Measurements from ENCODE around the gene CXCR4. TPM values are rescaled to one million over a fixed set of nuclear protein-coding genes. Genes with fewer than 3 reads are reported as not detected.

CXCR4 gene
- total RNA-seq, 1 experiment from 2014 or later, result 1.1 TPM

DNA sequence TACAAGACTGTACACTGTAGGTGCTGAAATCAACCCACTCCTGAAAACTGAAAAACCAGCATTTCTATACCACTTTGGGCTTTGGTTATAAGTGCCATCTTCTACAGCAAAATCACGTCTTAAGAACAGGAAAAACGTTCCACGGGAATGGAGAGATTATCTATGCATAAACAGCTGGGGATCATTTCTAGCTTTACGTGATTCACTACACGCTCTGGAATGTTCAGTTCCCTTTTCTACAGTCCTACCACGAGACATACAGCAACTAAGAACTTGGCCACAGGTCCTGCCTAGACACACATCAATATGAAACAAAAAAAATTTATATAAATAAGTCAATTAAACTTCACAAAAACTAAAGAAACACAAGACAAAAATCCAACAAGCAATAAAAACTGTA, 3.6 kb downstream of the CXCR4 start:
- Histone ChIP-seq H4K20me1 (ENCODE audit: insufficient read depth) (no peaks in the 10 kb centered on the region), H3K4me2 (no peak overlapping the region), H3K36me3 (ENCODE audit: low read depth) (no peaks in the 10 kb centered on the region), H3K27ac (no peak overlapping the region), H3K79me2 (ENCODE audit: low read depth) (no peaks in the 10 kb centered on the region), H2AFZ (no peak overlapping the region), H3F3A (ENCODE audit: insufficient read depth, low read depth) (no peaks in the 10 kb centered on the region), H3K9me3 (ENCODE audit: insufficient read depth, low read depth) (no peaks in the 10 kb centered on the region; the same call in 1 of the 2 replicates), H3K4me3 (no peak overlapping the region), H3K4me1 (replicated peaks; ENCODE audit: insufficient read depth) (no peaks in the 10 kb centered on the region), H3K27me3 (ENCODE audit: insufficient read depth, low read depth) (no peaks in the 10 kb centered on the region), H3K9me2 (ENCODE audit: insufficient read depth) (no peaks in the 10 kb centered on the region)
- no peak for DNase-seq
- POLR2A ChIA-PET (ENCODE audit: unreplicated experiment), result no interaction called here
- TF ChIP-seq EZH2 (IDR thresholded peaks at IDR 0.05; ENCODE audit: low read depth), result no peak
- TF ChIP-seq, protein P1, sequence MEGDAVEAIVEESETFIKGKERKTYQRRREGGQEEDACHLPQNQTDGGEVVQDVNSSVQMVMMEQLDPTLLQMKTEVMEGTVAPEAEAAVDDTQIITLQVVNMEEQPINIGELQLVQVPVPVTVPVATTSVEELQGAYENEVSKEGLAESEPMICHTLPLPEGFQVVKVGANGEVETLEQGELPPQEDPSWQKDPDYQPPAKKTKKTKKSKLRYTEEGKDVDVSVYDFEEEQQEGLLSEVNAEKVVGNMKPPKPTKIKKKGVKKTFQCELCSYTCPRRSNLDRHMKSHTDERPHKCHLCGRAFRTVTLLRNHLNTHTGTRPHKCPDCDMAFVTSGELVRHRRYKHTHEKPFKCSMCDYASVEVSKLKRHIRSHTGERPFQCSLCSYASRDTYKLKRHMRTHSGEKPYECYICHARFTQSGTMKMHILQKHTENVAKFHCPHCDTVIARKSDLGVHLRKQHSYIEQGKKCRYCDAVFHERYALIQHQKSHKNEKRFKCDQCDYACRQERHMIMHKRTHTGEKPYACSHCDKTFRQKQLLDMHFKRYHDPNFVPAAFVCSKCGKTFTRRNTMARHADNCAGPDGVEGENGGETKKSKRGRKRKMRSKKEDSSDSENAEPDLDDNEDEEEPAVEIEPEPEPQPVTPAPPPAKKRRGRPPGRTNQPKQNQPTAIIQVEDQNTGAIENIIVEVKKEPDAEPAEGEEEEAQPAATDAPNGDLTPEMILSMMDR (conservative IDR thresholded peaks at IDR 0.05), result no peak
- no TSS peak for BruUV-seq (replicated peaks)
- intact Hi-C loops (cut with micrococcal nuclease; ENCODE audit: unreplicated experiment), result no loop called here
- CTCF ChIA-PET, result no interaction called here

DNA sequence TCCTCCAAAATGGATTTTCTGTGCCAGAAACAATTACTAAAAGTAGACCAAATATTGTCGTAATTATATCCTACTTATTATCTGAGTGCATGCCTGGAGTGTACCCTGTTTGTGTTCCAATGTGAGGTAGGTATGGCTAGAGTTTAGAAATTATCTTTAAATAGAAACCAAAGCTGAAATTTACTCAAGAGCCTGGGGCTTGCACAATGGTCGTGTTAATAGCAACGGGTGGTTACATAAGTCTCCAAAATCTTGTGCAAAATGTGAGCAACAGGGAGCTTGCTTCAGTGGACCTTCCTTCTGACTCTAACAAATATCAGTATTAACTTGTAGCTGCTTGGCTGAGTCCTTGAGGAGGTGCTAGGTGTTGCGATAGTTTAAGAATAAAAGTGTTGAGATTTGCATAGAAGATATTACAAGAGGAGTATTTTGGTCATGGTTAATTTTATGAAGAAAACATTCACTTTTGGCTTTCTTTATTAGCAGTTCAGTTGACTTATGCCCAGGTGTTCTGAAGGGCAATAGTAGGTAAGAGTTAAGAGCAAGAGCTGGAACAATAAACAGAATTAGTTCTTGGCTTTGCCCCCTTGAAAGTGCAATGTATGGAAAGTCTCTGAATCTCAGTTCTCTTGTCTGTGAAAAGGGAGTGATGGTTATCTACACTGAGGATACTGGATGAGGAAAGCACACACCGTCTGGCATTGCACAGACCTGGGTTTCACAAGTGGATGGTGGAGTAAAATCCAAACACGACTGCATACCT, 4.6 kb downstream of the CXCR4 start:
- Histone ChIP-seq H3K79me2 (ENCODE audit: low read depth) (no peaks in the 10 kb centered on the region), H3K9me3 (ENCODE audit: insufficient read depth, low read depth) (no peaks in the 10 kb centered on the region; the same call in 1 of the 2 replicates), H3K4me2 (no peak overlapping the region), H3K4me3 (no peak overlapping the region), H3F3A (ENCODE audit: insufficient read depth, low read depth) (no peaks in the 10 kb centered on the region), H3K36me3 (ENCODE audit: low read depth) (no peaks in the 10 kb centered on the region), H3K4me1 (replicated peaks; ENCODE audit: insufficient read depth) (no peaks in the 10 kb centered on the region), H3K27me3 (ENCODE audit: insufficient read depth, low read depth) (no peaks in the 10 kb centered on the region), H3K9me2 (ENCODE audit: insufficient read depth) (no peaks in the 10 kb centered on the region), H4K20me1 (ENCODE audit: insufficient read depth) (no peaks in the 10 kb centered on the region), H2AFZ (no peak overlapping the region), H3K27ac (no peak overlapping the region)
- ChIA-PET CTCF (no interaction called here), POLR2A (ENCODE audit: unreplicated experiment) (no interaction called here)
- no TSS peak for BruUV-seq (replicated peaks)
- no peak for DNase-seq
- TF ChIP-seq, protein P1 (conservative IDR thresholded peaks at IDR 0.05), result no peak
- TF ChIP-seq EZH2 (IDR thresholded peaks at IDR 0.05; ENCODE audit: low read depth), result no peak
- intact Hi-C loops (cut with micrococcal nuclease; ENCODE audit: unreplicated experiment), result no loop called here

DNA sequence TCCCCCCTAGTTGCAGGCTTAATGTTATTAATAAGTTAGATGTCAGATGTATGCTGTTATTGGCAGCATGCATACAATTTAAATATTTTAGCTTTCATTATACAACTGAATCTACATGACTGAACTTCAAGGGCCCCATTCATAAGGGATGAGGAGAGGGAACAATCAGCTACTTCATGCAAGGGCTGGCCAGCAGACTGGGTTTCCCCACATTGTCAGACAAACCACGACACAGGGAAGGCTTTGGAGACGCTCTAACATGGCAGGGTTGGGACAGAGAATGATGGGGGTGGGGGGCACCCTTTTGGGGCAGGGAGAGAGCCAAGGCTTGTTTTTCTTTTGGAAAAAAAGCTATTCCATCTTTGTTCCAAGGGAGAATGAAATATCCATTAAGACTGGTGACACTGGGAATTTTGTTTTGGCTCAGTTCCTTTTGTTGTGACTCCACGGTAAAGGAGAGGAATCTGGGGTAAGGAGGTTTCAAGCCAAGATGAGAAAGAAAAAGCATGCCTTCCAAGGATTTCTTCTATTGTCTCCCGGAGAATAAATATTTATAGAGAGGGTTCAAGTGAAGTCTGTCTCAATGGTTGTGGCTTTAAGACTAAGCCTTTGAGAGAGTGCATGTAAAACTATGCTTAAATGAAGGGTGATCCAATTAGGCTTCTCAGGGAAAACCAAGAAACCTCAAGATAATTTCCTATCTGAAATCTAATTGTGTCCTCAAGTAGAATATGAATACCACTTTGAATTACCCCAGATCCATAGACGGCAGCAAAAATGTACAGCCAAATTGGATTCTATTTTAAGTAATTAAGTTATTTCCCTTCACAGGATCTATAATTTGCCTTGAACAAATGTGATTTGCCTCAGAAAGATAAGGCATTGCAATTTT, 5.4 kb downstream of the CXCR4 start:
- Histone ChIP-seq H3K4me1 (replicated peaks; ENCODE audit: insufficient read depth) (no peaks in the 10 kb centered on the region), H3K9me2 (ENCODE audit: insufficient read depth) (no peaks in the 10 kb centered on the region), H3K4me3 (no peak overlapping the region), H3K9me3 (ENCODE audit: insufficient read depth, low read depth) (no peaks in the 10 kb centered on the region; the same call in 1 of the 2 replicates), H2AFZ (no peak overlapping the region), H4K20me1 (ENCODE audit: insufficient read depth) (no peaks in the 10 kb centered on the region), H3K4me2 (no peak overlapping the region), H3K27ac (no peak overlapping the region), H3F3A (ENCODE audit: insufficient read depth, low read depth) (no peaks in the 10 kb centered on the region), H3K36me3 (ENCODE audit: low read depth) (no peaks in the 10 kb centered on the region), H3K27me3 (ENCODE audit: insufficient read depth, low read depth) (no peaks in the 10 kb centered on the region), H3K79me2 (ENCODE audit: low read depth) (no peaks in the 10 kb centered on the region)
- DNase-seq, result no peak
- ChIA-PET POLR2A (ENCODE audit: unreplicated experiment) (no interaction called here), CTCF (no interaction called here)
- BruUV-seq (replicated peaks), result no TSS peak
- intact Hi-C loops (cut with micrococcal nuclease; ENCODE audit: unreplicated experiment), result no loop called here
- TF ChIP-seq, protein P1 (conservative IDR thresholded peaks at IDR 0.05), result no peak
- no peak for TF ChIP-seq EZH2 (IDR thresholded peaks at IDR 0.05; ENCODE audit: low read depth)

All from PC-9 (cell line).